Natural killer cell (primary cell): Measurements from ENCODE around the gene CDK16. TPM values are rescaled to one million over a fixed set of nuclear protein-coding genes. Genes with fewer than 3 reads are reported as not detected.
"Not testable (repeated sequence)": the region's sequence is repeated elsewhere in the genome, so short reads cannot be mapped to it uniquely, and the experiment has no call there.

Experiments
- ATAC-seq, 3 donors: fragments of 150-1000 bp in 2 of 3; fragments of 200-7000 bp in 1 of 3; cut with Tn5 transposase; 1 replicate in 1 of 3; 2 replicates in 2 of 3; pipeline ENCODE4 v1.10.0; 2021; ENCODE audit warnings: mild to moderate bottlenecking in 2 of 3, moderate library complexity in 2 of 3
- DNase-seq, 2 donors: peaks; one replicate each; pipeline versions ENCODE4 v3.0.0 to v3.0.0-alpha.2; 2013 to 2021; ENCODE audit warnings: mixed read lengths in 1 of 2
- H3K27ac ChIP-seq: one replicate; pipeline ENCODE4 v1.5.1; 2013; ENCODE audit warnings: mild to moderate bottlenecking, low read length
- H3K27me3 ChIP-seq: one replicate; pipeline ENCODE4 v1.6.1; 2013; ENCODE audit warnings: low read length; ENCODE audit not compliant: control insufficient read depth, insufficient read depth
- H3K36me3 ChIP-seq: one replicate; pipeline ENCODE4 v1.6.1; 2013; ENCODE audit warnings: low read length; ENCODE audit not compliant: control insufficient read depth, insufficient read depth
- H3K4me1 ChIP-seq: one replicate; pipeline ENCODE4 v1.6.1; 2013; ENCODE audit warnings: low read length; ENCODE audit not compliant: control insufficient read depth, insufficient read depth
- H3K4me3 ChIP-seq: one replicate; pipeline ENCODE4 v1.5.1; 2013; ENCODE audit warnings: low read length
- H3K9me3 ChIP-seq: one replicate; pipeline ENCODE4 v1.6.1; 2013; ENCODE audit warnings: low read length; ENCODE audit not compliant: control insufficient read depth, insufficient read depth
- H3K27ac Mint-ChIP-seq, 2 donors: one replicate each; pipeline ENCODE4 v1.8.0; 2022; ENCODE audit warnings: mild to moderate bottlenecking in 2 of 2, mixed read lengths in 2 of 2, moderate library complexity in 1 of 2
- H3K27me3 Mint-ChIP-seq, 2 donors: one replicate each; pipeline ENCODE4 v1.8.0; 2022; ENCODE audit warnings: low read depth in 2 of 2, mixed read lengths in 2 of 2
- H3K36me3 Mint-ChIP-seq: one replicate; pipeline ENCODE4 v1.8.0; 2022; ENCODE audit warnings: mixed read lengths
- H3K4me1 Mint-ChIP-seq, 2 donors: one replicate each; pipeline ENCODE4 v1.8.0; 2022; ENCODE audit warnings: mixed read lengths in 2 of 2
- H3K4me3 Mint-ChIP-seq: one replicate; pipeline ENCODE4 v1.8.0; 2022; ENCODE audit warnings: mild to moderate bottlenecking, moderate library complexity, mixed read lengths
- H3K9me3 Mint-ChIP-seq, 2 donors: one replicate each; pipeline ENCODE4 v1.8.0; 2022; ENCODE audit warnings: mixed read lengths in 2 of 2
- CTCF ChIP-seq: fragments of 200-600 bp; IDR thresholded peaks from one replicate; pipeline ENCODE4 v1.8.0; 2022; ENCODE audit warnings: antibody characterized with exemption
- WGBS: methylation state at CpG from one replicate; pipeline ENCODE4 v1.1.7; 2013; ENCODE audit warnings: missing lambda C conversion rate; ENCODE audit not compliant: insufficient coverage; 5-methylcytosine and 5-hydroxymethylcytosine counted together
- intact Hi-C: fragments of 100-400 bp; cut with micrococcal nuclease; formaldehyde crosslinking; loops from one replicate; pipeline ENCODE4 v1.14.2; 2022
- total RNA-seq, 4 donors: library from RNA; stranded (reverse); fragments of 120-200 nt in 1 of 4; gene quantifications; one replicate each; pipeline versions ENCODE4 v1.2.3 to v1.2.4, GENCODE V29; 2013 to 2022

Gene CDK16
- total RNA-seq, 3 donors from 2014 or later (not counting 1 experiment from before 2014, with no cell fraction given) = 112 to 140 (median 126) TPM

GRCh38 chrX:47250017-47250347, 31.5 kb downstream of the CDK16 start:
- H3K36me3 ChIP-seq = peaks cover 15% of the 10 kb centered on the region
- Mint-ChIP-seq H3K4me1 (no peaks in the 10 kb centered on the region), H3K27ac (no peak overlapping the region), H3K9me3 (no peaks in the 10 kb centered on the region), H3K36me3 (no peaks in the 10 kb centered on the region), H3K27me3 (no peaks in the 10 kb centered on the region), H3K4me3 (no peak overlapping the region)
- H3K4me1 ChIP-seq = no peaks in the 10 kb centered on the region
- DNase-seq (no peak), ATAC-seq (no peak)
- no peak for TF ChIP-seq CTCF
- intact Hi-C loops = no loop called here
- H3K9me3 ChIP-seq = no peaks in the 10 kb centered on the region
- H3K27me3 ChIP-seq = no peaks in the 10 kb centered on the region
- 100% methylated on average over 5 of the region's 6 CpGs for WGBS
- H3K27ac ChIP-seq = no peak overlapping the region
- H3K4me3 ChIP-seq = no peak overlapping the region

- 97% methylated on average over 11 of the region's 12 CpGs for WGBS
These were observed 39.1 kb downstream of the CDK16 start for GRCh38 chrX:47257620-47258019.

GRCh38 chrX:47264483-47265173, 46.1 kb downstream of the CDK16 start:
- Histone ChIP-seq H3K27ac (no peak overlapping the region), H3K27me3 (no peaks in the 10 kb centered on the region), H3K4me1 (no peaks in the 10 kb centered on the region), H3K9me3 (no peaks in the 10 kb centered on the region), H3K36me3 (no peaks in the 10 kb centered on the region), H3K4me3 (no peak overlapping the region)
- TF ChIP-seq CTCF = no peak
- ATAC-seq = no peak
- no peaks in the 10 kb centered on the region for H3K4me1 Mint-ChIP-seq
- H3K9me3 Mint-ChIP-seq = no peaks in the 10 kb centered on the region
- intact Hi-C loops = no loop called here
- H3K4me3 Mint-ChIP-seq = no peak overlapping the region
- no peak overlapping the region for H3K27ac Mint-ChIP-seq
- peaks cover 0 to 8% of the 10 kb centered on the region in 2 donors for H3K27me3 Mint-ChIP-seq
- 86% methylated on average over 6 of the region's 7 CpGs for WGBS
- no peak for DNase-seq
- no peaks in the 10 kb centered on the region for H3K36me3 Mint-ChIP-seq

More at GRCh38 chrX:47257620-47258019, 39.1 kb downstream of the CDK16 start:
- intact Hi-C loops, DNase-seq, H3K27me3 ChIP-seq, H3K36me3 ChIP-seq, H3K27me3 Mint-ChIP-seq, H3K27ac Mint-ChIP-seq, H3K4me3 ChIP-seq, H3K9me3 ChIP-seq, H3K9me3 Mint-ChIP-seq, H3K4me1 ChIP-seq, H3K4me3 Mint-ChIP-seq, H3K4me1 Mint-ChIP-seq, H3K27ac ChIP-seq, H3K36me3 Mint-ChIP-seq, ATAC-seq: not testable (repeated sequence)

GRCh38 chrX:47266643-47267042, 48.2 kb downstream of the CDK16 start:
- 84% methylated on average over 7 of the region's 7 CpGs for WGBS
- Mint-ChIP-seq H3K36me3 (no peaks in the 10 kb centered on the region), H3K9me3 (no peaks in the 10 kb centered on the region), H3K4me1 (no peaks in the 10 kb centered on the region), H3K27me3 (peaks cover 0 to 8% of the 10 kb centered on the region in 2 donors), H3K27ac (no peak overlapping the region), H3K4me3 (no peak overlapping the region)
- Histone ChIP-seq H3K36me3 (no peaks in the 10 kb centered on the region), H3K4me3 (no peak overlapping the region), H3K27ac (no peak overlapping the region), H3K4me1 (no peaks in the 10 kb centered on the region), H3K9me3 (no peaks in the 10 kb centered on the region), H3K27me3 (no peaks in the 10 kb centered on the region)
- TF ChIP-seq CTCF = no peak
- no peak for ATAC-seq
- intact Hi-C loops = no loop called here
- no peak for DNase-seq
